K562 (cell line): ENCODE data around the gene DPAGT1. TPM values are rescaled to one million over a fixed set of nuclear protein-coding genes. Genes with fewer than 3 reads are reported as not detected.

ENCODE experiments used
- CBFB ChIP-seq: sonication (generic); formaldehyde crosslinking; IDR thresholded peaks from 2 replicates; pipeline ENCODE4 v1.4.0; 2020; ENCODE audit warnings: mild to moderate bottlenecking, missing genetic modification reagents
- CEBPG ChIP-seq, 3 experiments: fragments of 200-800 bp in 1 of 3; sonication (Bioruptor generic) in 1 of 3; sonication (generic) in 1 of 3; formaldehyde crosslinking in 1 of 3; IDR thresholded peaks in 2 of 3; conservative IDR thresholded peaks in 1 of 3; 2 replicates each; pipeline versions ENCODE4 v1.6.1 to v1.8.0; 2016 to 2022; ENCODE audit warnings: missing compliant biosample characterization in 2 of 3, missing genetic modification characterization in 2 of 3, mild to moderate bottlenecking in 1 of 3, missing genetic modification reagents in 1 of 3
- CREB5 ChIP-seq: fragments of 250-450 bp; sonication (Bioruptor Pico); IDR thresholded peaks from 2 replicates; pipeline ENCODE4 v1.5.0; 2020; ENCODE audit warnings: mild to moderate bottlenecking
- EZH2 ChIP-seq: IDR thresholded peaks from 2 replicates; pipeline ENCODE4 v1.6.1; 2012; ENCODE audit warnings: low read depth, mild to moderate bottlenecking, inconsistent platforms, low read length, borderline replicate concordance
- FOXM1 ChIP-seq, 2 experiments: fragments of 450-650 bp in 1 of 2; sonication (generic) in 1 of 2; formaldehyde crosslinking in 1 of 2; IDR thresholded peaks; 2 replicates each; pipeline versions ENCODE4 v1.6.1 to v1.9.0; 2017 to 2022; ENCODE audit warnings: low read depth in 2 of 2, mild to moderate bottlenecking in 2 of 2, missing genetic modification reagents in 1 of 2, moderate library complexity in 1 of 2
- GABPB1 ChIP-seq: sonication (generic); formaldehyde crosslinking; IDR thresholded peaks from 2 replicates; pipeline ENCODE4 v1.8.0; 2022; ENCODE audit warnings: mild to moderate bottlenecking, missing genetic modification reagents
- HDAC6 ChIP-seq: IDR thresholded peaks from 2 replicates; pipeline ENCODE4 v1.6.1; 2012; ENCODE audit warnings: low read depth, mild to moderate bottlenecking, control low read depth, inconsistent platforms, low read length, moderate library complexity
- KLF6 ChIP-seq: fragments of 250-450 bp; sonication (Bioruptor Pico); IDR thresholded peaks from 2 replicates; pipeline ENCODE4 v1.4.0; 2020; ENCODE audit warnings: mild to moderate bottlenecking, moderate library complexity, borderline replicate concordance
- MED1 ChIP-seq: sonication (generic); formaldehyde crosslinking; IDR thresholded peaks from 2 replicates; pipeline ENCODE4 v1.8.1; 2023; ENCODE audit warnings: missing genetic modification reagents, borderline replicate concordance
- MNT ChIP-seq, 2 experiments: fragments of 450-650 bp; conservative IDR thresholded peaks; 2 replicates each; pipeline ENCODE4 v1.6.1; 2017; ENCODE audit warnings: mild to moderate bottlenecking in 2 of 2, moderate library complexity in 2 of 2
- NCOA6 ChIP-seq: fragments of 450-650 bp; IDR thresholded peaks from 2 replicates; pipeline ENCODE4 v1.6.1; 2017; ENCODE audit warnings: mild to moderate bottlenecking
- NONO ChIP-seq, 2 experiments: fragments of 200-400 bp in 1 of 2; fragments of 450-650 bp in 1 of 2; formaldehyde crosslinking in 1 of 2; IDR thresholded peaks; 2 replicates each; pipeline ENCODE4 v1.6.1; 2017; ENCODE audit warnings: low read depth in 2 of 2, mild to moderate bottlenecking in 2 of 2, moderate library complexity in 2 of 2, low read length in 1 of 2
- RAD21 ChIP-seq, 2 experiments: fragments of 250-450 bp in 1 of 2; fragments of 450-650 bp in 1 of 2; sonication (Bioruptor Pico) in 1 of 2; formaldehyde crosslinking in 1 of 2; IDR thresholded peaks in 1 of 2; conservative IDR thresholded peaks in 1 of 2; 2 replicates each; pipeline versions ENCODE4 v1.4.0 to v1.8.0; 2020 to 2022; ENCODE audit warnings: mild to moderate bottlenecking in 2 of 2, moderate library complexity in 1 of 2
- SETDB1 ChIP-seq: IDR thresholded peaks from one replicate; pipeline ENCODE4 v1.6.1; 2012; ENCODE audit warnings: low read length, control low read depth, inconsistent platforms
- SIN3B ChIP-seq: fragments of 450-650 bp; IDR thresholded peaks from 2 replicates; pipeline ENCODE4 v1.6.1; 2017; ENCODE audit warnings: low read depth, mild to moderate bottlenecking, moderate library complexity
- SP2 ChIP-seq: IDR thresholded peaks from 2 replicates; pipeline ENCODE4 v1.6.1; 2011; ENCODE audit warnings: mild to moderate bottlenecking, low read depth, low read length, moderate library complexity; ENCODE audit not compliant: poor library complexity, severe bottlenecking; ENCODE audit errors: extremely low read depth
- TCF7L2 ChIP-seq: fragments of 150-350 bp; IDR thresholded peaks from 2 replicates; pipeline ENCODE4 v1.6.1; 2016; ENCODE audit warnings: low read depth, mild to moderate bottlenecking, low read length, moderate library complexity
- USF1 ChIP-seq: sonication (generic); formaldehyde crosslinking; IDR thresholded peaks from 2 replicates; pipeline ENCODE4 v1.9.0; 2022; ENCODE audit warnings: mild to moderate bottlenecking, missing genetic modification reagents
- ZNF324 ChIP-seq: fragments of 250-450 bp; sonication (Bioruptor Pico); IDR thresholded peaks from 2 replicates; pipeline ENCODE4 v1.4.0; 2020; ENCODE audit warnings: mild to moderate bottlenecking
- ZNF395 ChIP-seq: fragments of 200-800 bp; sonication (Bioruptor generic); IDR thresholded peaks from 2 replicates; pipeline ENCODE4 v1.6.1; 2017; ENCODE audit warnings: missing genetic modification characterization, missing compliant biosample characterization
- ZNF57 ChIP-seq: fragments of 450-650 bp; formaldehyde crosslinking; IDR thresholded peaks from 2 replicates; pipeline ENCODE4 v1.4.0; 2020; ENCODE audit warnings: mild to moderate bottlenecking, moderate library complexity
- ZNF696 ChIP-seq: fragments of 250-450 bp; sonication (Bioruptor Pico); conservative IDR thresholded peaks from 2 replicates; pipeline ENCODE4 v1.4.0; 2020; ENCODE audit warnings: mild to moderate bottlenecking, moderate library complexity
- polyA plus RNA-seq, 8 experiments: library from polyadenylated mRNA; depleted of rRNA in 4 of 8; stranded (reverse) in 5 of 8; unstranded in 3 of 8; fragments of >200 nt; fragmentation: Nextera tagmentation in 2 of 8; fragmentation: Illumina TruSeq in 1 of 8; extraction: Ambion mirVana in 2 of 8; extraction: Trizol in 1 of 8; gene quantifications; 2 replicates each; pipeline versions ENCODE4 v1.2.1 to v1.2.3, GENCODE V29; 2011 to 2014; ENCODE audit warnings: inconsistent platforms in 1 of 8, missing spikeins in 1 of 8
- total RNA-seq, 7 experiments: library from RNA; depleted of rRNA in 6 of 7; stranded (reverse); fragments of >200 nt in 6 of 7; fragmentation: Illumina TruSeq in 2 of 7; extraction: Trizol in 2 of 7; gene quantifications; 2 replicates each; pipeline versions ENCODE4 v1.2.1 to v1.2.3, GENCODE V29; 2011 to 2021; ENCODE audit warnings: low replicate concordance in 1 of 7

Gene DPAGT1
- total and polyA plus RNA-seq, 9 of the 15 experiments (the other 6 are each of a cell fraction or from before 2014, with no cell fraction given), result 29.9 to 135 (median 85.0) TPM

- TF ChIP-seq ZNF395 (CRISPR knock-in tag), result peak; percentile 66; the same call in 1 of the 2 replicates
- TF ChIP-seq ZNF696, result no peak
- no peak for TF ChIP-seq NCOA6
- TF ChIP-seq TCF7L2, result no peak
- TF ChIP-seq MED1 (CRISPR knock-in tag), result no peak
- TF ChIP-seq SP2, result no peak
- TF ChIP-seq GABPB1 (CRISPR knock-in tag), result no peak
- TF ChIP-seq FOXM1 (IDR thresholded peaks at IDR 0.05; ENCODE audit: low read depth), result no peak
- peak; percentile 41; the same call in 1 of the 2 replicates for TF ChIP-seq FOXM1 (CRISPR knock-in tag; IDR thresholded peaks at IDR 0.05; ENCODE audit: low read depth)
- TF ChIP-seq SETDB1, result no peak
- TF ChIP-seq ZNF57, result no peak
- no peak for TF ChIP-seq HDAC6
- TF ChIP-seq CBFB (CRISPR knock-in tag), result no peak
- no peak for TF ChIP-seq SIN3B
- TF ChIP-seq NONO (IDR thresholded peaks at IDR 0.05; ENCODE audit: low read depth in 2 of 2, low read length in 1 of 2), result peak in 1 of 2 experiments; percentile 71; a peak in 1 of 4 replicates
- TF ChIP-seq MNT (conservative IDR thresholded peaks at IDR 0.05), result no peak
- TF ChIP-seq EZH2, result no peak
- no peak for TF ChIP-seq RAD21 (CRISPR knock-in tag; conservative IDR thresholded peaks at IDR 0.05 in 1 of 2, IDR thresholded peaks at IDR 0.05 in 1 of 2)
- no peak for TF ChIP-seq CREB5 (CRISPR knock-in tag)
- no peak for TF ChIP-seq CEBPG (CRISPR knock-in tag; IDR thresholded peaks at IDR 0.05)
- TF ChIP-seq CEBPG (tag; conservative IDR thresholded peaks at IDR 0.05 in 1 of 2, IDR thresholded peaks at IDR 0.05 in 1 of 2), result no peak
- no peak for TF ChIP-seq ZNF324 (CRISPR knock-in tag)
- 0 out of 2 replicates have a peak, but pooled peaks have one; percentile 17 for TF ChIP-seq USF1 (CRISPR knock-in tag)
- TF ChIP-seq KLF6 (CRISPR knock-in tag), result no peak
These were observed 6.0 kb upstream of the DPAGT1 start (continued) for GRCh38 chr11:119107538-119108145.
